NT2/D1 (cell line): ENCODE data around the gene AGAP1.

Experiments used
- SUZ12 ChIP-seq: IDR thresholded peaks from 2 replicates; pipeline ENCODE4 v1.6.1; 2011; ENCODE audit not compliant: insufficient read length, insufficient read depth; ENCODE audit errors: extremely low read depth
- YY1 ChIP-seq: IDR thresholded peaks from 2 replicates; pipeline ENCODE4 v1.6.1; 2011; ENCODE audit not compliant: insufficient read length, insufficient read depth

GRCh38 chr2:235968616-235969324 is 474.9 kb downstream of the AGAP1 start:
- TF ChIP-seq YY1 (no peak), SUZ12 (no peak)
